Measurements from ENCODE around the gene CHST15. TPM values are rescaled to one million over a fixed set of nuclear protein-coding genes. Genes with fewer than 3 reads are reported as not detected.

The CHST15 gene
- total and polyA plus RNA-seq, 2 of the 8 experiments (the other 6 are each of a cell fraction or from before 2014, with no cell fraction given): 8.8 to 9.1 TPM

GRCh38 chr10:124037286-124037685 lies 56.1 kb downstream of the CHST15 start (continued):
- TF ChIP-seq EZH2 (IDR thresholded peaks at IDR 0.05; ENCODE audit: low read depth, low read length, severe bottlenecking) (no peak), GTF2F1 (IDR thresholded peaks at IDR 0.05; ENCODE audit: borderline replicate concordance, low read depth, low read length) (no peak), CEBPB (IDR thresholded peaks at IDR 0.05; ENCODE audit: low read depth, low read length) (no peak), RNF2 (IDR thresholded peaks at IDR 0.05; ENCODE audit: borderline replicate concordance, low read depth, low read length, missing control alignments, poor library complexity, severe bottlenecking) (no peak), NANOG (IDR thresholded peaks at IDR 0.05; ENCODE audit: insufficient read depth, low read depth, low read length, poor library complexity, severe bottlenecking) (no peak), CHD2 (IDR thresholded peaks at IDR 0.05; ENCODE audit: low read length) (no peak), EGR1 (IDR thresholded peaks at IDR 0.05; ENCODE audit: borderline replicate concordance, low read depth, low read length) (no peak)
